ENCODE measurements around the gene MYO18A.

The MYO18A gene

DNA sequence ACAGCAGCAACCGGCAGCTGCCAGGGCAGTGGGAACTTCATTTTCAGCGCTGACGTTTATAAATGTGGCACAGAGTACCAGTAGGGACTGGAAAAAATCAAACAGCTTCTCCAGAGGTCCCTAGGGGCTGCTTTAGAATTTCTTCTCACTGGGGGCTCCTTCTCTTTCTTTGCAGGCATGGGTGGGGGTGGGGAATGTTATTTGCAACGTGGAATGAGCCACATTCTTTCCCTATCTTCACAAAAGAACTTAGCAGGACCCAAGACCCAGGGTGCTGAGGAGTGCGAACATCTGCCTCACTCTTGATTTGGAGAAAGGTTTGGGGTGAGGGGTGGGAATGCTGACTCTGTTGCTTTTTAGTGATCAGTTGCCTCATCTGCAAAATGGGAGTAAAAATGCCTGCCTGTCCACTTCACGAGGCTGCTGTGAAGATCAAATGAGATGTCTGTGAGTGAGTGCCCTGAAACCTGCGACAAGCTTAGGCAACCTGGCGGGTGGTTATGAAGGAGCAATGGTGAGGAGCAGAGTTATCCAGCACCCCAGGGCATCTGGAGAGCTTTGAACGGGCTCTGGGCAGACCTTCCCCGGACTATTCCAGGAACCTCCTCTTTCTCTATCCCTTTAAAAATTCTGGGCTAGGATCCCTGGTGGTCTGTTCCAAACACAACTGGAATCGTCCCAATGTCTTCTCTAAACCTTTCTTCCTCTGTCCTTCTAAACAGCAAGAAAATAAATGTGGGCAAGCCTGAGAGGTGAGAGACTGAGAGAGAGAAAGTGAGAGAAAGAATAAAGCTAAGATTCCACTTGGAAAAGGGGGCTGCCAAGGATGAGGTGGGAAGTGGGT lies 148.0 kb downstream of the MYO18A start:
- TF ChIP-seq, protein P1, sequence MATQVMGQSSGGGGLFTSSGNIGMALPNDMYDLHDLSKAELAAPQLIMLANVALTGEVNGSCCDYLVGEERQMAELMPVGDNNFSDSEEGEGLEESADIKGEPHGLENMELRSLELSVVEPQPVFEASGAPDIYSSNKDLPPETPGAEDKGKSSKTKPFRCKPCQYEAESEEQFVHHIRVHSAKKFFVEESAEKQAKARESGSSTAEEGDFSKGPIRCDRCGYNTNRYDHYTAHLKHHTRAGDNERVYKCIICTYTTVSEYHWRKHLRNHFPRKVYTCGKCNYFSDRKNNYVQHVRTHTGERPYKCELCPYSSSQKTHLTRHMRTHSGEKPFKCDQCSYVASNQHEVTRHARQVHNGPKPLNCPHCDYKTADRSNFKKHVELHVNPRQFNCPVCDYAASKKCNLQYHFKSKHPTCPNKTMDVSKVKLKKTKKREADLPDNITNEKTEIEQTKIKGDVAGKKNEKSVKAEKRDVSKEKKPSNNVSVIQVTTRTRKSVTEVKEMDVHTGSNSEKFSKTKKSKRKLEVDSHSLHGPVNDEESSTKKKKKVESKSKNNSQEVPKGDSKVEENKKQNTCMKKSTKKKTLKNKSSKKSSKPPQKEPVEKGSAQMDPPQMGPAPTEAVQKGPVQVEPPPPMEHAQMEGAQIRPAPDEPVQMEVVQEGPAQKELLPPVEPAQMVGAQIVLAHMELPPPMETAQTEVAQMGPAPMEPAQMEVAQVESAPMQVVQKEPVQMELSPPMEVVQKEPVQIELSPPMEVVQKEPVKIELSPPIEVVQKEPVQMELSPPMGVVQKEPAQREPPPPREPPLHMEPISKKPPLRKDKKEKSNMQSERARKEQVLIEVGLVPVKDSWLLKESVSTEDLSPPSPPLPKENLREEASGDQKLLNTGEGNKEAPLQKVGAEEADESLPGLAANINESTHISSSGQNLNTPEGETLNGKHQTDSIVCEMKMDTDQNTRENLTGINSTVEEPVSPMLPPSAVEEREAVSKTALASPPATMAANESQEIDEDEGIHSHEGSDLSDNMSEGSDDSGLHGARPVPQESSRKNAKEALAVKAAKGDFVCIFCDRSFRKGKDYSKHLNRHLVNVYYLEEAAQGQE (IDR thresholded peaks at IDR 0.05; ENCODE audit: insufficient read depth in 1 of 2, low read depth in 2 of 2, low read length in 2 of 2), result no peak
- no peak for TF ChIP-seq TAF1 (IDR thresholded peaks at IDR 0.05; ENCODE audit: borderline replicate concordance, insufficient read depth, low read length)
- no peak for TF ChIP-seq POLR2AphosphoS5 (IDR thresholded peaks at IDR 0.05; ENCODE audit: low read depth, low read length)
- TF ChIP-seq FOXP2 (optimal IDR thresholded peaks at IDR 0.05; ENCODE audit: borderline replicate concordance, extremely low read depth, extremely low read length, insufficient read depth), result no peak
- TF ChIP-seq SIN3A (IDR thresholded peaks at IDR 0.05; ENCODE audit: borderline replicate concordance, insufficient read depth, low read length), result no peak

DNA sequence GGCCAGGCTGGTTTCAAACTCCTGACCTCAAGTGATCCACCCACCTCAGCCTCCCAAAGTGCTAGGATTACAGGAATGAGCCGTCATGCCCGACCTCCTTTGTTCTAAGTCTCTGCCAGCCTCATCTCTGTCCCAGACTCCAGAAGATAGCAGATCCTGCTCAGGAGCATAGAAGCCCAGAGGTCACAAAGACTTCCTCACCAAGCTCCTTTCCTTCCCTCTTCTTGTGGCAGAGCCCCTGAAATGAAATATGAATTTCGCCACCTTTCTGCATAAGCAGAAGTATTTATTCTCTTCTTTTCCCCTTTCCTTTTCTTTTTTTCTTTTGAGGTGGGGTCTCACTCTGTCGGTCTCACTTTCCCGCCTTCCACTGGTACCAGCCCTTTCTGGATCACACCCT lies 148.7 kb downstream of the MYO18A start:
- TF ChIP-seq SIN3A (IDR thresholded peaks at IDR 0.05; ENCODE audit: borderline replicate concordance, insufficient read depth, low read length), result no peak
- no peak for TF ChIP-seq TAF1 (IDR thresholded peaks at IDR 0.05; ENCODE audit: borderline replicate concordance, insufficient read depth, low read length)
- no peak for TF ChIP-seq FOXP2 (optimal IDR thresholded peaks at IDR 0.05; ENCODE audit: borderline replicate concordance, extremely low read depth, extremely low read length, insufficient read depth)
- no peak for TF ChIP-seq POLR2AphosphoS5 (IDR thresholded peaks at IDR 0.05; ENCODE audit: low read depth, low read length)
- TF ChIP-seq, protein P1 (IDR thresholded peaks at IDR 0.05; ENCODE audit: insufficient read depth in 1 of 2, low read depth in 2 of 2, low read length in 2 of 2), result no peak

DNA sequence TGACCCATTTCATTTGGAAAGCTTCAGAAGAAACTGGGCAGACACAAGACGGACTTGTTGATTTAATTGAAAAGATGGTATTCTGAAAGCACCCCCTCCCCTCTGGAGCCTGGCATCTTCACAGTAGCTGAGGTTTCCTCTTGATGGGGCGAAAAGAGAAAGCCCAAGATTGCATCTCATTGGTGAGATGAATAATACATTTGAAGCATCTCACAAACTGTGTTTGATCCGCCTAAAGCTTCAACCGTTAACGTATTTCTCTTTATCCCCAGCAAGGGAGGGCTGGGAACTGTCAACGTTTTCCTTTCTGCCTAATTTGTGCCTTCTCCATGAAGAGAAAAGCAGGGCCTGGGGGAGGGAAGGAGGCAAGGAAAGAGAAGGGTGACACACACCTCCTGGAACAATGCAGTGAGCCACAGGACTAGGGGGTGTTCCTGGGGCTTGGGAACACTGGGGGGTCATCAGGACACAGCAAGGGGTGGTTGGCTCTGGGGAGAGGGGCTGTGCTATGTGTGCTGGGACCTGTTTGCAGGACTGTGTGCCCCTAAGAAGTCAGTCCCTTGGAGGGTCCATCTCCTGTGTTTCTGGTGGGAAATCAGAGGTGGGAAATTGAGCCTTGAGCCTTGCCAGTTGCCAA lies 155.8 kb downstream of the MYO18A start:
- TF ChIP-seq TAF1 (IDR thresholded peaks at IDR 0.05; ENCODE audit: borderline replicate concordance, insufficient read depth, low read length) (no peak), SIN3A (IDR thresholded peaks at IDR 0.05; ENCODE audit: borderline replicate concordance, insufficient read depth, low read length) (no peak), FOXP2 (optimal IDR thresholded peaks at IDR 0.05; ENCODE audit: borderline replicate concordance, extremely low read depth, extremely low read length, insufficient read depth) (no peak), POLR2AphosphoS5 (IDR thresholded peaks at IDR 0.05; ENCODE audit: low read depth, low read length) (no peak)
- TF ChIP-seq, protein P1 (IDR thresholded peaks at IDR 0.05; ENCODE audit: insufficient read depth in 1 of 2, low read depth in 2 of 2, low read length in 2 of 2), result no peak

DNA sequence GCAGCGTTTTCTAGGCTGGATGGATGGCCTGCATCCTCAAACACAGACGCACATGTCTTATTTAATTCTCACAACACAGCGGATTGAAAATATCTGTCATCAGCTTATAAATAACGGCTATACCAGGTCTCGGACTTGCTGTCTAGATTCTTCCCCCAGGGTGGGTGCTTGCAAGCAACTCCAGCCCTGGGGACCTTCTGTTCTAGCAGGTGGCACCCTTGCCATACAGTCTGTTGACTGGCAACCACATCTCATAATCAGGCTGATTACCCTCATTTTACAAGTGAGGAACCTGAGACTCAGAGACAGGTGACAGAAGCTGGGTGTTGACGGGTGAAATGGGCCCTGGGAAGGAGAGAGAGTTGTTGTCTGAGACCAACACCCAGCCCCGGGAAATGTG lies 158.1 kb downstream of the MYO18A start:
- TF ChIP-seq SIN3A (IDR thresholded peaks at IDR 0.05; ENCODE audit: borderline replicate concordance, insufficient read depth, low read length), result no peak
- TF ChIP-seq FOXP2 (optimal IDR thresholded peaks at IDR 0.05; ENCODE audit: borderline replicate concordance, extremely low read depth, extremely low read length, insufficient read depth), result no peak
- TF ChIP-seq TAF1 (IDR thresholded peaks at IDR 0.05; ENCODE audit: borderline replicate concordance, insufficient read depth, low read length), result no peak
- TF ChIP-seq, protein P1 (IDR thresholded peaks at IDR 0.05; ENCODE audit: insufficient read depth in 1 of 2, low read depth in 2 of 2, low read length in 2 of 2), result no peak
- TF ChIP-seq POLR2AphosphoS5 (IDR thresholded peaks at IDR 0.05; ENCODE audit: low read depth, low read length), result no peak
